Aorta (tissue), 5 donors: Measurements from ENCODE around the gene PHF23. TPM values are rescaled to one million over a fixed set of nuclear protein-coding genes. Genes with fewer than 3 reads are reported as not detected.
A peak's percentile ranks its signal among the peaks of the same experiment; 100 is the strongest.

Experiments
- ATAC-seq: fragments of 200-7000 bp; cut with Tn5 transposase; one replicate; pipeline ENCODE4 v1.9.1; 2022; ENCODE audit warnings: moderate library complexity; ENCODE audit not compliant: low FRiP score
- DNase-seq, 2 donors: peaks; one replicate each; pipeline ENCODE4 v3.0.0-alpha.2; 2020
- H3K27ac ChIP-seq, 2 donors: one replicate each; pipeline ENCODE4 v1.5.1; 2013; ENCODE audit warnings: low read length in 2 of 2, mild to moderate bottlenecking in 2 of 2, moderate library complexity in 2 of 2, control low read depth in 1 of 2, inconsistent platforms in 1 of 2, low read depth in 1 of 2
- H3K27me3 ChIP-seq, 2 donors: one replicate each; pipeline ENCODE4 v1.6.1; 2013; ENCODE audit warnings: control low read depth in 1 of 2, low read length in 1 of 2, mild to moderate bottlenecking in 1 of 2, moderate library complexity in 1 of 2; ENCODE audit not compliant: insufficient read depth in 2 of 2, control insufficient read depth in 1 of 2
- H3K36me3 ChIP-seq, 2 donors: one replicate each; pipeline ENCODE4 v1.6.1; 2013; ENCODE audit warnings: control low read depth in 1 of 2, low read length in 1 of 2, mild to moderate bottlenecking in 1 of 2; ENCODE audit not compliant: insufficient read depth in 2 of 2, control insufficient read depth in 1 of 2
- H3K4me1 ChIP-seq, 2 donors: one replicate each; pipeline ENCODE4 v1.6.1; 2013; ENCODE audit warnings: low read length in 2 of 2, control low read depth in 1 of 2, mild to moderate bottlenecking in 1 of 2, moderate library complexity in 1 of 2; ENCODE audit not compliant: insufficient read depth in 2 of 2, control insufficient read depth in 1 of 2
- H3K4me3 ChIP-seq, 2 donors: one replicate each; pipeline ENCODE4 v1.5.1; 2013; ENCODE audit warnings: low read length in 2 of 2, control low read depth in 1 of 2, mild to moderate bottlenecking in 1 of 2
- H3K9me3 ChIP-seq: one replicate; pipeline ENCODE4 v1.6.1; 2013; ENCODE audit warnings: mild to moderate bottlenecking, low read length; ENCODE audit not compliant: control insufficient read depth
- WGBS, 2 donors: extraction: QIAGEN DNeasy Blood & Tissue Kit; methylation state at CpG; one replicate each; pipeline ENCODE4 v1.1.7; 2013; 5-methylcytosine and 5-hydroxymethylcytosine counted together
- intact Hi-C, 2 donors: fragments of 100-400 bp; cut with DNase I; formaldehyde crosslinking; loops; one replicate each; pipeline versions ENCODE4 v1.14.2 to v1.15.0; 2022
- microRNA-seq, 2 donors: library from miRNA; unstranded; fragments of <30 nt; microRNA quantifications; one replicate each; pipeline ENCODE4 v1.2.0, GENCODE V29; 2020
- polyA plus RNA-seq, 2 donors: library from polyadenylated mRNA; stranded (reverse); fragments of 200-250 nt; gene quantifications; one replicate each; pipeline ENCODE4 v1.2.3, GENCODE V29; 2013
- total RNA-seq, 2 donors: library from RNA; stranded (reverse); fragmentation: NEBNext Ultra II Directional; extraction: Animal tissue kit (Norgen Biotek cat#: 25700); gene quantifications; one replicate each; pipeline ENCODE4 v1.2.1, GENCODE V29; 2021
- donor health status: healthy with polysubstance abuse.
- donor health status: Bipolar disorder and iron deficiency.
- donor health status: DM: no; HTN: no; CAD: no.
- donor health status: DM: no; HTN: no; CAD: no.
- donor health status: DM: yes; HTN: yes; CAD: no.

Gene PHF23
- total and polyA plus RNA-seq, 4 donors = 19.2 to 30.8 (median 26.4) TPM

DNA sequence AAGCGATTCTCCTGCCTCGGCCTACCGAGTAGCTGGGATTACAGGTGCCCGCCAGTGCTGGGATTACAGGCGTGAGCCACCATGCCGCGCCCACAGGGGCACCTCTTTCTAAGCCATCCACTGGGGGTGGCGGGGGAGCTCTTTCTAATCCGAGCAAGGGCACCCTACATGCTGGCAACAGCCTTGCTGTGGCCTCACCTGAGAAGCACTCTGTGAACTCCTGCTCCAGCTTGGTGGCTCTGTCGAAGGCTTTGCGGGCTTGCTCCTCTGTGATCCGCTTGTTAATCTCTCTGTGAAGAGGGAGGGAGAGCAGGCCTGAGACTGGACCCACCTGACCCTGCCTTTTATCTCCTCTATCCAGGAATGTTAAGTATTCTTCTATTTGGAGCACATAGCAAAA is 48.2 kb downstream of the PHF23 start:
- Histone ChIP-seq H3K27me3 (no peaks in the 10 kb centered on the region), H3K9me3 (no peaks in the 10 kb centered on the region), H3K4me1 (no peaks in the 10 kb centered on the region), H3K4me3 (no peak overlapping the region), H3K27ac (no peak overlapping the region), H3K36me3 (no peaks in the 10 kb centered on the region)
- DNase-seq (peak in 1 of 2 donors; percentile 38), ATAC-seq (no peak)
- WGBS, 2 donors = 93 to 96% methylated on average over 11 to 12 of the region's 12 CpGs
- intact Hi-C loops = no loop called here

DNA sequence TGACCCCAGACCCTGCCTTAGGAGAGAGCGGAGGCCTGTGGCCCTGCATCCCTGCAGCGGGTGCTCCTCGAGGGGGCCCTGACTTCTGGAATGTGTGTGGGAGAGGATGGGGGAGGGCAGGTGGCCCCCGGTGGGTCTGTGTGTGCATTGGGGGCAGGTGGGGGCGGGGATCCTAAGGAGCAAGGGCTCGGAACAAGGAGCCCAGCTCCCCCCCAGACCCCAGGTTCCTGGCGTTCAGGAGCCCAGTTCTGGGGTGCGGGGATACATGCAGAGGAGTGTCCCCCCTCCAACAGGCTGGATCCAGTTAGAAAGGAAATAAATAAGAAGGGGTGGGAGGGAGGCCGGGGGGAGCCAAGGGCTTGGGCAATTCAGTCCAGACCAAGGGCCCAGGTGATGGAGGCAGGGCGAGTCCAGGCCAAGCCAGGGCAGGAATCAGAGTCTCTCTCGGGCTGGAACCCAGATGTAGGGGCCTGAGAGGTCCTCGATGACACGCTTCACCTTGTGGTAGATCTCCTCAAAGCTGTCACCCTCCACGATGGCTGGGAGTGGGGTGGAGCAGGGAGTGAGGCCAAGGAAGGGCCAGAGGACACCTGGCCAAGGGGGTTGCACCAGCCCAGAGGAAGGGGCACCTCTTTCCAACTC is 48.9 kb downstream of the PHF23 start:
- Histone ChIP-seq H3K4me3 (no peak overlapping the region), H3K9me3 (no peaks in the 10 kb centered on the region), H3K27ac (no peak overlapping the region), H3K27me3 (no peaks in the 10 kb centered on the region), H3K36me3 (no peaks in the 10 kb centered on the region), H3K4me1 (no peaks in the 10 kb centered on the region)
- ATAC-seq (no peak), DNase-seq (peak in 1 of 2 donors; percentile 52)
- 89 to 91% methylated on average over 14 of the region's 14 CpGs for WGBS, 2 donors
- intact Hi-C loops = no loop called here

DNA sequence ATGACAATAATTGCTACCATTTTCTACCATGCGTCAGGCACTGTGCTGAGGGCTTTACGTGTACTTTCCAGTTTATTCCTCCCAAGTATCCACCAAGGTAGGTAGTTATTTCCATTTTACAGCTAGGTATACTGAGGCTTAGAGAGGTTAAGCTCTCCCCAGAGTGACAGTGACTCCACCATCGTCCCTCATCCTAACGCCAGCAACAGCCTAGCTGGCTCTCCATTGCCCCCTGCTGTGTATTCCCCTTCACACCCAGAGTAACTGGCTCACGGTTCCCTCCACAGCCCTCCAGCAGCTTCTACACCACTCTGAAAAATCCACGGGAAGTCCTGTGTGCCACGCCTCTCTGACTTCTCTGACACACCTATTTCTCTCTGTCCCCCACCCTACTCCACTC is 53.0 kb downstream of the PHF23 start:
- ATAC-seq = no peak
- Histone ChIP-seq H3K36me3 (no peaks in the 10 kb centered on the region), H3K4me3 (no peak overlapping the region), H3K27me3 (no peaks in the 10 kb centered on the region), H3K27ac (no peak overlapping the region), H3K9me3 (no peaks in the 10 kb centered on the region), H3K4me1 (no peaks in the 10 kb centered on the region)
- intact Hi-C loops = loop anchor here in 1 of 2 donors (10.0 kb wide), 1 partner anchor 1851 kb away; no protein-coding TSS in a partner anchor
- WGBS, 2 donors = 66 to 67% methylated on average over 7 of the region's 7 CpGs
- DNase-seq = peak in 1 of 2 donors; percentile 44

Small RNA genes lying within 50 kb of the gene (microRNA-seq; reads per million reads assigned to microRNA genes)
- gene MIR324 = 599 to 1,095 reads per million in 2 donors

Other genes with a start within 250 kb of the PHF23 start
Only the 30 nearest of the 36 such genes appear.
- gene SLC16A13, start 203.4 kb downstream of the PHF23 start, total RNA-seq = 1 to 10 TPM; 1.3 to 2.5 TPM
- 1 to 10 TPM in 1 of 2 donors, not detected in 1; 1.0 TPM for gene SLC16A13, start 203.4 kb downstream of the PHF23 start, polyA plus RNA-seq
- gene SLC16A11, start 195.4 kb downstream of the PHF23 start, total RNA-seq = 1 to 10 TPM in 1 of 2 donors, under 1 TPM in 1; 0.26 to 1.3 TPM
- not detected for gene SLC16A11, start 195.4 kb downstream of the PHF23 start, polyA plus RNA-seq
- 10 to 100 TPM in 1 of 2 donors, 1 to 10 TPM in 1; 7.7 to 29.1 TPM for gene CLEC10A, start 159.2 kb downstream of the PHF23 start, total RNA-seq
- gene CLEC10A, start 159.2 kb downstream of the PHF23 start, polyA plus RNA-seq = 1 to 10 TPM; 1.9 to 2.4 TPM
- gene ASGR2, start 124.6 kb downstream of the PHF23 start, total RNA-seq = 1 to 10 TPM in 1 of 2 donors, under 1 TPM in 1; 0.75 to 1.6 TPM
- gene ASGR2, start 124.6 kb downstream of the PHF23 start, polyA plus RNA-seq = under 1 TPM in 1 of 2 donors, not detected in 1; 0.15 TPM
- 1 to 10 TPM; 2.6 to 3.9 TPM for gene ASGR1, start 60.1 kb downstream of the PHF23 start, total RNA-seq
- 1 to 10 TPM; 2.0 to 5.4 TPM for gene ASGR1, start 60.1 kb downstream of the PHF23 start, polyA plus RNA-seq
- 10 to 100 TPM; 23.3 to 54.7 TPM for gene DLG4, start 19.6 kb downstream of the PHF23 start, total RNA-seq
- gene DLG4, start 19.6 kb downstream of the PHF23 start, polyA plus RNA-seq = 10 to 100 TPM in 1 of 2 donors, 1 to 10 TPM in 1; 6.6 to 15.4 TPM
- 100 to 1,000 TPM; 387 to 486 TPM for gene ACADVL, start 19.5 kb downstream of the PHF23 start, total RNA-seq
- gene ACADVL, start 19.5 kb downstream of the PHF23 start, polyA plus RNA-seq = 1,000 to 10,000 TPM in 1 of 2 donors, 100 to 1,000 TPM in 1; 159 to 1,724 TPM
- 10 to 100 TPM; 25.2 to 45.6 TPM for gene DVL2, start 4.9 kb downstream of the PHF23 start, total RNA-seq
- gene DVL2, start 4.9 kb downstream of the PHF23 start, polyA plus RNA-seq = 10 to 100 TPM; 10.0 to 25.0 TPM
- gene GABARAP, start 3.0 kb upstream of the PHF23 start, total RNA-seq = 100 to 1,000 TPM; 405 to 430 TPM
- 100 to 1,000 TPM; 801 to 895 TPM for gene GABARAP, start 3.0 kb upstream of the PHF23 start, polyA plus RNA-seq
- gene CTDNEP1, start 12.3 kb upstream of the PHF23 start, total RNA-seq = 100 to 1,000 TPM in 1 of 2 donors, 10 to 100 TPM in 1; 92.9 to 105 TPM
- 100 to 1,000 TPM; 112 to 113 TPM for gene CTDNEP1, start 12.3 kb upstream of the PHF23 start, polyA plus RNA-seq
- 10 to 100 TPM; 26.6 to 31.0 TPM for gene ELP5, start 12.8 kb upstream of the PHF23 start, total RNA-seq
- gene ELP5, start 12.8 kb upstream of the PHF23 start, polyA plus RNA-seq = 10 to 100 TPM; 26.7 to 51.1 TPM
- gene CLDN7, start 23.0 kb upstream of the PHF23 start, total RNA-seq = 1 to 10 TPM; 3.3 to 9.9 TPM
- 10 to 100 TPM in 1 of 2 donors, 1 to 10 TPM in 1; 1.1 to 37.6 TPM for gene CLDN7, start 23.0 kb upstream of the PHF23 start, polyA plus RNA-seq
- 1 to 10 TPM; 2.5 to 3.9 TPM for gene SLC2A4, start 42.3 kb upstream of the PHF23 start, total RNA-seq
- 1 to 10 TPM in 1 of 2 donors, under 1 TPM in 1; 0.63 to 1.6 TPM for gene SLC2A4, start 42.3 kb upstream of the PHF23 start, polyA plus RNA-seq
- gene YBX2, start 55.2 kb upstream of the PHF23 start, total RNA-seq = under 1 TPM; 0.10 to 0.60 TPM
- 1 to 10 TPM in 1 of 2 donors, not detected in 1; 5.6 TPM for gene YBX2, start 55.2 kb upstream of the PHF23 start, polyA plus RNA-seq
- 100 to 1,000 TPM; 198 to 280 TPM for gene EIF5A, start 68.2 kb upstream of the PHF23 start, total RNA-seq
- 100 to 1,000 TPM; 223 to 232 TPM for gene EIF5A, start 68.2 kb upstream of the PHF23 start, polyA plus RNA-seq
- gene GPS2, start 75.9 kb upstream of the PHF23 start, total RNA-seq = 10 to 100 TPM; 49.5 to 55.6 TPM
- gene GPS2, start 75.9 kb upstream of the PHF23 start, polyA plus RNA-seq = 10 to 100 TPM; 55.0 to 99.1 TPM
- gene NEURL4, start 89.9 kb upstream of the PHF23 start, total RNA-seq = 10 to 100 TPM; 24.5 to 36.7 TPM
- gene NEURL4, start 89.9 kb upstream of the PHF23 start, polyA plus RNA-seq = 10 to 100 TPM in 1 of 2 donors, 1 to 10 TPM in 1; 7.3 to 52.8 TPM
- 10 to 100 TPM; 18.6 to 21.8 TPM for gene ACAP1, start 97.1 kb upstream of the PHF23 start, total RNA-seq
- gene ACAP1, start 97.1 kb upstream of the PHF23 start, polyA plus RNA-seq = 10 to 100 TPM in 1 of 2 donors, 1 to 10 TPM in 1; 6.5 to 10.8 TPM
- gene KCTD11, start 112.7 kb upstream of the PHF23 start, total RNA-seq = 10 to 100 TPM; 12.4 to 15.8 TPM
- gene KCTD11, start 112.7 kb upstream of the PHF23 start, polyA plus RNA-seq = 10 to 100 TPM; 11.0 to 11.4 TPM
- not detected for gene TMEM95, start 115.7 kb upstream of the PHF23 start, total RNA-seq
- not detected for gene TMEM95, start 115.7 kb upstream of the PHF23 start, polyA plus RNA-seq
- gene TNK1, start 141.6 kb upstream of the PHF23 start, total RNA-seq = 1 to 10 TPM; 2.4 to 6.6 TPM
- gene TNK1, start 141.6 kb upstream of the PHF23 start, polyA plus RNA-seq = 1 to 10 TPM; 1.9 to 3.1 TPM
- gene PLSCR3, start 155.1 kb upstream of the PHF23 start, total RNA-seq = 10 to 100 TPM; 41.2 to 43.1 TPM
- 10 to 100 TPM; 20.5 to 70.8 TPM for gene PLSCR3, start 155.1 kb upstream of the PHF23 start, polyA plus RNA-seq
- gene TMEM256, start 164.6 kb upstream of the PHF23 start, total RNA-seq = 10 to 100 TPM; 35.0 to 40.1 TPM
- gene TMEM256, start 164.6 kb upstream of the PHF23 start, polyA plus RNA-seq = 100 to 1,000 TPM; 134 to 224 TPM
- 10 to 100 TPM; 32.9 to 49.9 TPM for gene NLGN2, start 168.4 kb upstream of the PHF23 start, total RNA-seq
- 10 to 100 TPM in 1 of 2 donors, 1 to 10 TPM in 1; 2.4 to 28.8 TPM for gene NLGN2, start 168.4 kb upstream of the PHF23 start, polyA plus RNA-seq
- gene SPEM1, start 180.9 kb upstream of the PHF23 start, total RNA-seq = not detected
- not detected for gene SPEM1, start 180.9 kb upstream of the PHF23 start, polyA plus RNA-seq
- gene SPEM2, start 186.2 kb upstream of the PHF23 start, total RNA-seq = not detected
- not detected for gene SPEM2, start 186.2 kb upstream of the PHF23 start, polyA plus RNA-seq
- not detected for gene SPEM3, start 189.4 kb upstream of the PHF23 start, total RNA-seq
- not detected for gene SPEM3, start 189.4 kb upstream of the PHF23 start, polyA plus RNA-seq
- gene TMEM102, start 196.0 kb upstream of the PHF23 start, total RNA-seq = 1 to 10 TPM; 3.6 to 5.1 TPM
- 1 to 10 TPM; 1.8 to 2.7 TPM for gene TMEM102, start 196.0 kb upstream of the PHF23 start, polyA plus RNA-seq
- gene FGF11, start 200.1 kb upstream of the PHF23 start, total RNA-seq = 1 to 10 TPM; 1.2 to 8.0 TPM
- under 1 TPM in 1 of 2 donors, not detected in 1; 0.54 TPM for gene FGF11, start 200.1 kb upstream of the PHF23 start, polyA plus RNA-seq
- 1 to 10 TPM; 6.2 to 8.8 TPM for gene CHRNB1, start 205.6 kb upstream of the PHF23 start, total RNA-seq
- gene CHRNB1, start 205.6 kb upstream of the PHF23 start, polyA plus RNA-seq = 10 to 100 TPM; 11.6 to 18.3 TPM